Mucosa of rectum (tissue), 2 donors: ENCODE data around the gene CYP4F22.
"Not testable (repeated sequence)": the region's sequence is repeated elsewhere in the genome, so short reads cannot be mapped to it uniquely, and the experiment has no call there.

Experiments
- H3K27ac ChIP-seq, 2 donors: one replicate each; pipeline ENCODE4 v1.7.0; 2013; ENCODE audit warnings: inconsistent platforms in 2 of 2, low read depth in 2 of 2, low read length in 2 of 2
- H3K27me3 ChIP-seq, 2 donors: one replicate each; pipeline ENCODE4 v1.7.0; 2013; ENCODE audit warnings: low read length in 2 of 2; ENCODE audit not compliant: control insufficient read depth in 2 of 2, insufficient read depth in 2 of 2
- H3K36me3 ChIP-seq, 2 donors: one replicate each; pipeline ENCODE4 v1.7.0; 2013; ENCODE audit warnings: low read length in 2 of 2; ENCODE audit not compliant: control insufficient read depth in 2 of 2, insufficient read depth in 2 of 2
- H3K4me1 ChIP-seq, 2 donors: one replicate each; pipeline ENCODE4 v1.7.0; 2013; ENCODE audit warnings: low read length in 2 of 2, mild to moderate bottlenecking in 1 of 2; ENCODE audit not compliant: control insufficient read depth in 2 of 2, insufficient read depth in 2 of 2
- H3K4me3 ChIP-seq, 2 donors: one replicate each; pipeline ENCODE4 v1.7.0; 2013; ENCODE audit warnings: low read length in 2 of 2
- H3K9ac ChIP-seq, 2 donors: one replicate each; pipeline ENCODE4 v1.7.0; 2013; ENCODE audit warnings: low read length in 2 of 2, low read depth in 1 of 2, mild to moderate bottlenecking in 1 of 2
- H3K9me3 ChIP-seq, 2 donors: one replicate each; pipeline ENCODE4 v1.7.0; 2013; ENCODE audit warnings: low read length in 2 of 2; ENCODE audit not compliant: control insufficient read depth in 2 of 2
- donor health status: healthy.
- donor health status: Normal muscosa, but diverticular disease.

CYP4F22 gene

DNA sequence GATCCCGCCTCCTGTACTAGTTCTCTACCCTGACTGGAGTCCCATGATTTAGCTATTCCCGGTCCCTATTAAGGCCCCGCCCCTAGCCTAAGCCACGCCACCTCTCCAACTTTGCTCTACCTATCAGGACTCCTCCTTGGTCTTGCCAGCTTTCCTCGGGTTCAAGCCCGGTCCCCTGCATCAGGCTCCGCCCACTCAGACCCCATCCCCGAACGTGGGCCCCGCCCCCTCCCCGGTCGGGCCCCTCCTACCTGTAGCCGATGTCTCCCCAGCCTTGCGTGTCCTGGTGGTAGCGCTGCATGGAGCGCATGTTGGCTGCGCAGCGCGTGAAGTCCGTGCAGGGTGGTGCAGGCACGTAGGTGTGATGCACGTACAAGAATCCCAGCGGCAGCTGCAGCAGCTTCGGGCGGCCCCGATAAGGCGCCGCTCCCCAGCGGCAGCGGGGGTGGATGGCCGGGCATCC lies 36.7 kb upstream of the CYP4F22 start:
- Histone ChIP-seq H3K4me1 (peaks cover 2 to 3% of the 10 kb centered on the region in 2 donors), H3K36me3 (no peaks in the 10 kb centered on the region), H3K4me3 (no peak overlapping the region), H3K9ac (no peak overlapping the region), H3K27me3 (peaks cover 3 to 9% of the 10 kb centered on the region in 2 donors), H3K9me3 (no peaks in the 10 kb centered on the region), H3K27ac (no peak overlapping the region)

DNA sequence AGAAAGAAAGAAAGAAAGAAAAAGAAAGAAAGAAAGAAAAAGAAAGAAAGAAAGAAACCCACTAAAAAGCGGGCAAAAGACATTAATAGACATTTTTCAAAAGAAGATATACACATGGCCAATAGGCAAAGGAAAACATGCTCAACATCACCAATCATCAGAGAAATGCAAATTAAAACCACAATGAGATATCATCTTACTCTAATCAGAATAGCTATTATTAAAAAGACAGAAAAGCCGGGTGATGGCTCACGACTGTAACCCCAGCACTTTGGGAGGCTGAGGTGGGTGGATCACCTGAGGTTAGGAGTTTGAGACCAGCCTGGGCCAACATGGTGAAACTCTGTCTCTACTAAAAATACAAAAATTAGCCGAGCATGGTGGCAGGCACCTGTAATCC lies 34.5 kb upstream of the CYP4F22 start:
- H3K9me3 ChIP-seq, H3K9ac ChIP-seq, H3K27ac ChIP-seq, H3K4me3 ChIP-seq, H3K4me1 ChIP-seq, H3K36me3 ChIP-seq, H3K27me3 ChIP-seq: not testable (repeated sequence)

DNA sequence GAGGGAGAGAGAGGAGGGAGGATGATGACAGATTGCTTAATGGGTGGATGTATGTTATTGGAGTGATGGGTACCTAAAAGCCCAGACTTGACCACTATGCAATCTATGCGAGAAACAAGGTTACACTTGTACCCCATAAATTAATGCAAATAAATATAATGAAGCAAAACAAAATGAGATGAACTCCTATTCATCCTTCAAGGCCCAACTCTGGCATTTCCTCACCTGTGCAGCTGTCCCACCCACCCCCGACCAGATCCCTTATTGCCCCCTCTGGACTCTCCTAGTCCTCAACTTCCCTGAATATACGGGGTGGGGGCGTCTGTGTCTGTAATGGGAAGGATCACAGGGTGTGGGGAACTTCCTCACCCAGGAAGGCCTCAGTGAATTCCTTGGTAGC lies 33.2 kb upstream of the CYP4F22 start:
- no peaks in the 10 kb centered on the region for H3K4me1 ChIP-seq
- H3K4me3 ChIP-seq, result no peak overlapping the region
- H3K27ac ChIP-seq, result no peak overlapping the region
- H3K9ac ChIP-seq, result no peak overlapping the region
- H3K36me3 ChIP-seq, result no peaks in the 10 kb centered on the region
- H3K9me3 ChIP-seq, result no peaks in the 10 kb centered on the region
- no peaks in the 10 kb centered on the region for H3K27me3 ChIP-seq

DNA sequence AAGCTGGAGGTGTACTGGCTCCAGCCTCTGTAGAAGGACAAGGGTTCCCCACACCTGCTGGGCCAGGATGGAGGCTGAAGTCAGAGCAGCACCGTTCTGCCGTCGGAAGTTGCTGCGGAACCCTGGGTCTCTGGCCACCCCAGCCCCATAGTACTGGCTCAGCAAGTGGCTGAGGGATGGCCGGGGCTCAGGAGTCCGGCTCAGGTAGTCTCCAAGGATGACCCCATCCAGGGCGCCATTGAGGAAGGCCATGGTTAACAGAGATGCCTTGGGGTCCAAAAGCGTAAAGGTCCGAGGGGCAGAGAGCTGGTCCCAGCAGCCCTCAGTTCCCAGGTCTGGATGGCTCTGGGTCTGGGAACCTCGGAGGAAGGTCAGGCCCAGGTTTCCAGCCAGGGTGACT lies 32.7 kb upstream of the CYP4F22 start:
- no peaks in the 10 kb centered on the region for H3K4me1 ChIP-seq
- no peak overlapping the region for H3K4me3 ChIP-seq
- H3K9ac ChIP-seq, result no peak overlapping the region
- no peaks in the 10 kb centered on the region for H3K27me3 ChIP-seq
- H3K27ac ChIP-seq, result no peak overlapping the region
- no peaks in the 10 kb centered on the region for H3K36me3 ChIP-seq
- H3K9me3 ChIP-seq, result no peaks in the 10 kb centered on the region

DNA sequence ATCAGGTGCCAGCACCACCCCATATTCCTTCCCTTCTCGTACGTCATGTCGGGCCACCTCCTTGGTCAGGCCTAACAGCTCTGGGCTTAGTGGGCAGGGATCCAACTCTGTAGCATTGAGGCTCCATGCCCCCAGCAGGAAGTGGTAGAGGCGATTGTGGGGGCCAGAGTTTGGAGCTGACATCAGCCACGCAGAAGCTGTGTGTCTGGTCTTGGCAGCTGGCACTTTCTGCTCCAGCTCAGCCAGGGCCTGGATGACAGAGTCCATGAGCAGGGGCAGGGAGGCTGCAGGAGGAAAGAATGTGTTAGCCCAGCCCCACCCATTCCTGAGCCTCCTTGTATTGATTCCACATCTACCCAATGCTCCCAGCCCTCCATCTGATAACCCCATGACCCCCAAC lies 32.0 kb upstream of the CYP4F22 start:
- Histone ChIP-seq H3K27me3 (no peaks in the 10 kb centered on the region), H3K9me3 (no peaks in the 10 kb centered on the region), H3K4me3 (no peak overlapping the region), H3K9ac (no peak overlapping the region), H3K27ac (no peak overlapping the region), H3K36me3 (no peaks in the 10 kb centered on the region), H3K4me1 (no peaks in the 10 kb centered on the region)

DNA sequence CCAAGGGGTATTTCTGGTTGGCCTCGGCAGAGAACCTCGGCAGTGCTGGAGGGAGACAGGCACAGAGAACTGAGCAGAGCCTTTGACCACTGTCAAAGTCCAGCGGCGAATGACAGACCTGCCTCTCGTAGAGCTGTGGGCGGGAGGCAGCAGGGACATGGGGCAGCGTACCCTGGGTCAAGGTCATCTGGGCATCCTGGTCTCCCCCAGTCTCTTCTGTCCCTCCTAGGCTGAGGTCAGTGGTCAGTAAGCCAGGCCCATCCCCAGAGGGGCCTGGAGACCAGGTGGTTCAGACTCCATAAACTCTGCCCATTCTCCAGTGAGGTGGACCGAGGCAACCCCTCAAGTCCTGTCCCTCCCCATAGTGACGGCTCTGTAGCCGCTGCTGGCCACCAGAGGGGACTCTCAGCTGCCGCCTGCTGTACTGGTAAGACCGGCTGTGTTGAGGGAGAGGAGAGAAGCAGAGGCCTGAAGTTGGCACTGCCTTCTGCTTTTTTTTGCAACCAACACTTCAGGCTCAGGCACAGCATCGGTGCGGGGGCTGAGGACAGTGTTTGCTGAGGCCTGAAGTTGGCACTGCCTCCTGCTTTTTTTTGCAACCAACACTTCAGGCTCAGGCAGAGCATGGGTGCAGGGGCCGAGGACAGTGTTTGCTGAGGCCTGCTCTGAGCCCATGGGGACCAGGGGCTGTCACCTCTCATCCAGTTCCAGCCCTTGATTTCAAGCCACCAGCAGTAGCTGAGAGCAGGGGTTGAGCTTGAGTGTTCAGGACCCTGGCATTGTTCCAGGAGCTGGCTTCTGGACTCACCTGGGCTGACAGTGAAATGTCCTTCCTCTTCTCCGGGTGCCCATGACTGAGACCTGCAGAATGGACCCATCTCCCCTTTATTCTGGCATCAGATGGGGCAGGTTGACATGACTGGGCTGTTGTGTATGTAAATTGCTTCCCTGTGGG lies 28.7 kb upstream of the CYP4F22 start, which contains the start of gene PGLYRP2:
TSS of gene PGLYRP2 (minus strand) at position 111 of the 955 bp plus-strand sequence. CDS start 130 bp downstream, outside the sequence.
- no peak within 1 kb of the TSS for H3K9ac ChIP-seq
- no peak within 1 kb of the TSS for H3K27ac ChIP-seq
- H3K4me3 ChIP-seq, result no peak within 1 kb of the TSS
- no peaks in the 10 kb centered on the region for H3K36me3 ChIP-seq
- H3K9me3 ChIP-seq, result no peaks in the 10 kb centered on the region
- H3K27me3 ChIP-seq, result no peaks in the 10 kb centered on the region
- H3K4me1 ChIP-seq, result no peaks in the 10 kb centered on the region

DNA sequence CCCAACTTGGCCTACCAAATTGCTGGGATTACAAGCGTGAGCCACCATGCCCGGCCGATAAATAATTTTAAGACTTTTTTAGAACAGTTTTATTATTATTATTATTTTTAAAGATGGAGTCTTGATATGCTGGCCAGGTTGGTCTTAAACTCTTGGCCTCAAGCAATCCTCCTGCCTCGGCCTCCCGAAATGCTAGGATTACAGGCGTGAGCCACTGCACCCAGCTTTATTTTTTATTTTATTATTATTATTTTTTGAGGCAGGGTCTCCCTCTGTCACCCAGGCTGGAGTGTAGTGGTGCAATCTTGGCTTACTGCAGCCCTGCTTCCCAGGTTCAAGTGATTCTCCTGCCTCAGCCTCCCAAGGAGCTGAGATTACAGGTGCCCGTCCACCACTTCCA lies 27.3 kb upstream of the CYP4F22 start:
- H3K36me3 ChIP-seq, H3K27ac ChIP-seq, H3K9ac ChIP-seq, H3K4me1 ChIP-seq, H3K9me3 ChIP-seq, H3K4me3 ChIP-seq, H3K27me3 ChIP-seq: not testable (repeated sequence)

DNA sequence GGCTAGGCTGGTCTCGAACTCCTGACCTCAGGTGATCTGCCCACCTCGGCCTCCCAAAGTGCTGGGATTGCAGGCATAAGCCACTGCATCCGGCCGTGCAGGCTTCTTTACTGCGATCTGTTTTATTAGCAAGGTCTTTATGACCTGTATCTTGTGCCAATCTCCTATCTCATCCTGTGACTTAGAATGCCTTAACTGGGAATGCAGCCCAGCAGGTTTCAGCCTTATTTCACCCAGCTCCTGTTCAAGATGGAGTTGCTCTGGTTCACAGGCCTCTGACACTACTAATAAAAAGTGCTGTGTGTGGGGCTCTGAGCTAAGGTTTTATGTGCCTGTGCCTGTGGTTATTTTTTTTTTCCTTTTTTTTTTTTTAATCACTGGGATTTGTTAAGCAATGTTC lies 22.6 kb upstream of the CYP4F22 start:
- not testable (repeated sequence) for H3K9me3 ChIP-seq, H3K4me1 ChIP-seq, H3K27me3 ChIP-seq, H3K4me3 ChIP-seq, H3K36me3 ChIP-seq, H3K9ac ChIP-seq, H3K27ac ChIP-seq

DNA sequence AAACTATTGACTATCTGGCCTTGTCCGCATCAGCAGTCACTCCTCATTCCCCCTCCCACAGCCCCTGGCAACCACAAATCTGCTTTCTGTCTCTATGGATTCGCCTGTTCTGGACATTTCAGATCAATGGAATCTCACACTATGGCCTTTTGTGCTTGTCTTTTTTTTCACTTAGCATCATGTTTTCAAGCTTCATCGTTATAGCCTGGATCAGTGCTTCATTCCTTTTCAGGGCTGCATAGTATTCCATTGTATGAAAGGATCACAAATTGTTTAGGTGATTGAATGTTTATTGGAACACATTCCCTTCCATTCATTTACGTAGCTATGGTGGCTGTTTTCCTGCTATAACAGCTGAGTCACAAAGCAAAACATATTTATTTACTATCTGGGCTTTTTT lies 21.3 kb upstream of the CYP4F22 start:
- H3K27me3 ChIP-seq, result no peaks in the 10 kb centered on the region
- H3K9me3 ChIP-seq, result no peaks in the 10 kb centered on the region
- H3K27ac ChIP-seq, result no peak overlapping the region
- H3K9ac ChIP-seq, result no peak overlapping the region
- no peaks in the 10 kb centered on the region for H3K4me1 ChIP-seq
- no peak overlapping the region for H3K4me3 ChIP-seq
- H3K36me3 ChIP-seq, result no peaks in the 10 kb centered on the region

DNA sequence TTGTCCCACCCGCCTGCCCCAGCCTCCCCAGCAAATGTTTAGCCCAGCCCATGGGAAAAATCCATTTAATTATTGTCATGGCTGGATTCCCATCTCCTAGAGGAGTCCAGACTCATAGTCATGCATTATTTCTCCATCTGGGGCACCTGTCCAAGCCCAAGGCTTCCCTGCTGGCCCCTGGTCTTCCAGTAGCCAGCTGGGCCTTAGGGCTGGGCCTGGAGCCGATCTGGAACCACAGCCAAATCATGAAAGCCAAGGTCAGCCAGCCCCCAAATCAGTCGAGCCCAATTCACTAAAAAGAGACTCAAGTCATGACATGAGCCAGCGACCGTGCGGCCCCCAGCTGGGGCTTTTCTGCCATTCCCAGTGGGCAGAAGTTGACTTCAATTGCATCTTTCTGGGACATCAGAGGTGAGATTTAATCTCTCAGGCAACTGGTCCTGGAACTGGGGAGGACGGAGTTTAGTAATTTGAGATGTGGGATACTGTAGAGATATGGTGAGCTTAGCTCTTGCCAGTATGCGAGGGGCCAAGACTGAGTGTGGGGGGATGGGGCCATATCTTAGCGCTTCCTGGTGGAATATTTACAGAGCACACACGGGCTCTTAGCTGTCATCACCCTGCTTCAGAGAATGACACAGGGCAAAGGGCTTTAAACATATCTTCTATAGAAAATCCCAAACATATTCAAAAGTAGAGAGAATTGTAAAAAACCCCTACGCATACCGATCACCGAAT lies 19.7 kb upstream of the CYP4F22 start:
- H3K9ac ChIP-seq, result no peak overlapping the region
- no peaks in the 10 kb centered on the region for H3K9me3 ChIP-seq
- H3K27ac ChIP-seq, result no peak overlapping the region
- H3K36me3 ChIP-seq, result no peaks in the 10 kb centered on the region
- no peaks in the 10 kb centered on the region for H3K27me3 ChIP-seq
- no peak overlapping the region for H3K4me3 ChIP-seq
- H3K4me1 ChIP-seq, result no peaks in the 10 kb centered on the region
